ENCODE measurements around the gene ZBTB44. TPM values are rescaled to one million over a fixed set of nuclear protein-coding genes. Genes with fewer than 3 reads are reported as not detected.

The ZBTB44 gene
- total RNA-seq, 2 experiments from 2014 or later = 35.0 to 39.8 TPM

GRCh38 chr11:130217133-130218031 is 97.3 kb downstream of the ZBTB44 start:
- H3K27me3 Mint-ChIP-seq (ENCODE audit: low read depth) = no peaks in the 10 kb centered on the region
- no peak for DNase-seq
- H3K4me1 Mint-ChIP-seq (ENCODE audit: low read depth) = no peaks in the 10 kb centered on the region
- no peaks in the 10 kb centered on the region for H3K9me3 Mint-ChIP-seq
- H3K4me3 Mint-ChIP-seq = no peak overlapping the region
- H3K36me3 Mint-ChIP-seq (ENCODE audit: low read depth) = no peaks in the 10 kb centered on the region
- H3K27ac Mint-ChIP-seq = no peak overlapping the region
- intact Hi-C loops (cut with micrococcal nuclease) = no loop called here
- CTCF ChIA-PET = interaction anchor here (0.7 to 0.8 kb wide), 2 partner anchors 217 to 293 kb away, joined by 3 read pairs; no protein-coding TSS in a partner anchor

- no peaks in the 10 kb centered on the region for H3K9me3 Mint-ChIP-seq
- intact Hi-C loops (cut with micrococcal nuclease) = no loop called here
- no peak overlapping the region for H3K27ac Mint-ChIP-seq
- no peak for DNase-seq
- no peak overlapping the region for H3K4me3 Mint-ChIP-seq
- H3K36me3 Mint-ChIP-seq (ENCODE audit: low read depth) = no peaks in the 10 kb centered on the region
- no peaks in the 10 kb centered on the region for H3K4me1 Mint-ChIP-seq (ENCODE audit: low read depth)
- no peaks in the 10 kb centered on the region for H3K27me3 Mint-ChIP-seq (ENCODE audit: low read depth)
- CTCF ChIA-PET = interaction anchor here (0.6 to 1.7 kb wide), 5 partner anchors 71 to 304 kb away, joined by 3 to 12 read pairs (median 3); no protein-coding TSS in a partner anchor
These were observed 98.1 kb downstream of the ZBTB44 start for GRCh38 chr11:130216591-130217132.

- Mint-ChIP-seq H3K4me3 (no peak overlapping the region), H3K4me1 (ENCODE audit: low read depth) (no peaks in the 10 kb centered on the region), H3K27ac (no peak overlapping the region), H3K27me3 (ENCODE audit: low read depth) (no peaks in the 10 kb centered on the region), H3K9me3 (no peaks in the 10 kb centered on the region), H3K36me3 (ENCODE audit: low read depth) (no peaks in the 10 kb centered on the region)
- intact Hi-C loops (cut with micrococcal nuclease) = no loop called here
- CTCF ChIA-PET = interaction anchor here (0.6 to 1.7 kb wide), 7 partner anchors 71 to 1392 kb away, joined by 3 to 12 read pairs (median 3); no protein-coding TSS in a partner anchor
- no peak for DNase-seq
These were observed 98.5 kb downstream of the ZBTB44 start for GRCh38 chr11:130216221-130216550.

DNA sequence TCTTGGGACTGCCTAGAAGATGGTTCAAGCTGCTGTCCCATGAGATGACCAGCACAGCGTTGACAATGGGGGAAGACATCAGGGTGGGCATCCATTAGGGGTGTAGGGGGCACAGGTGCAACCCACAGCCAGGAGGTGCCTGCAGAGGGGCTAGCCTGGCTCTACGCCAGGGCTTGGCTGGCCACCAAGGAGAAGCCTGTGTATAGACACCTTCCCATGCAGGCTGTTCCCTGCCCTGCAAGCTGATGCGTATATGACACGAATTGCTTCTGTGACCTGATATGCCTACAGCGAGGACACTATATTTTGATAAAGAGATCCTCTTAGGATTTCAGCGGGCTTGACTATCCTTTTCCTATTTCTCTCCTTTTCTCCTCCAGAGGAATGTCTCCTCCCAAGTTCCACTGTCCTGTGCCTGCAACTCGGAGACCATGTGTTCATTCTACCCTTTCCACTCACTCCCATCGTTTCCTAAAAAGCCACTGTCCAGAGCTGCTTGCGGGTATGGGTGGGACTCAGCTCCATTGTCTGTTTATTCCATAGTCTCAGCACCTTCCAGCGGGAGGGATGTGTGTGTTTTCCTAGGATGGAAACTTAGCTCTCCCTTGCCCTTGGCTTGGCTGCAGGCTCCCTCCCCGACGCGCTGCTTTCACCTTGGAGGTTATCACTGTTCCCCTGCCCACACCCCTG is 99.0 kb downstream of the ZBTB44 start:
- Mint-ChIP-seq H3K9me3 (no peaks in the 10 kb centered on the region), H3K27me3 (ENCODE audit: low read depth) (no peaks in the 10 kb centered on the region), H3K4me3 (no peak overlapping the region), H3K36me3 (ENCODE audit: low read depth) (no peaks in the 10 kb centered on the region), H3K27ac (no peak overlapping the region), H3K4me1 (ENCODE audit: low read depth) (no peaks in the 10 kb centered on the region)
- CTCF ChIA-PET = interaction anchor here (0.6 to 1.7 kb wide), 7 partner anchors 71 to 1393 kb away, joined by 3 to 12 read pairs (median 3); no protein-coding TSS in a partner anchor
- intact Hi-C loops (cut with micrococcal nuclease) = no loop called here
- no peak for DNase-seq

DNA sequence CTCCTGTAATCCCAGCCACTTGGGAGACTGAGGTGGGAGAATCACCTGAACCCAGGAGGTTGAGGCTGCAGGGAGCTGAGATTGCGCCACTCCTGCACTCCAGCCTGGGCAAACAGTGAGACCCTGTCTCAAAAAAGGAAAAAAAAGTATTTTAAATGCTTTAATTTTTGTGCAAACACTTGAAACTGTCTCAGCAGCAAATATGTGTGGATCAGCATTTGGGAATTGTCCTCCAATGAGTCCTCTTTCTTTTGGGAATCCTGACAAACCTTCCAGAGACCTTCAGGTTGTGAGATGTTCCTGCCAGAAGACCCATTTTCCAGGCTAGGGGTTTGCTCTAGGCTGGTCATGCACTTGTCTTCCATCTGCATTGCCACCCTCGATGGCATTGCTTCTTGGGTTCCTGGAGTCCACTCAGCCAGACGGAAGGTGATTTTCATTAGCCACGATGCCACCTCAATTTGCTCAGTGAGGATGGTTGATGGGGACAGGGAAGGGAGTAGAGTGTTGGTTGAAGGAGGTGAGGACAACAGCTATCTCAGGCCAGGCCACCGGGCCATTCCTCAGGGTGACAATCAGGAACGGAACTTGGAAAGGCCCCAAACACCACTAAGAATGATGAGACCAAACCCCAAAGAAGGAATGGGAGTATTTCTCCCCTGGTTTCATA is 99.7 kb downstream of the ZBTB44 start:
- CTCF ChIA-PET = interaction anchor here (1.3 to 1.7 kb wide), 2 partner anchors 217 to 647 kb away, joined by 5 to 12 read pairs; no protein-coding TSS in a partner anchor
- Mint-ChIP-seq H3K27me3 (ENCODE audit: low read depth) (no peaks in the 10 kb centered on the region), H3K4me3 (no peak overlapping the region), H3K4me1 (ENCODE audit: low read depth) (no peaks in the 10 kb centered on the region), H3K36me3 (ENCODE audit: low read depth) (no peaks in the 10 kb centered on the region), H3K9me3 (no peaks in the 10 kb centered on the region), H3K27ac (no peak overlapping the region)
- no peak for DNase-seq
- intact Hi-C loops (cut with micrococcal nuclease) = no loop called here

DNA sequence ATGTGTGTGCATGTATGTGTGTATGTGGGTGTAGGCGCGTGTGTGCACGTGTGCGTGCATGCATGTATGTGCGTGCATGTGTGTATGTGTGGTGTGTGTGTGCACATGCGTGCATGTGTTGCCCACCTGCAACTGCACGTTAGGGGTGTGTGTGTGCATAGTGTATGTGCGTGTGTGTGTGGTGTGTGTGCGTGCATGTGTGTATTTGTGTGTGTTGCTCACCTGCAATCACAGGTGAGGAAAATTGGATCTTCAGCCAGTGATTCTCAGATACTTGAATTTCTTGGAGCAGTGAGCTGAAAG is 100.8 kb downstream of the ZBTB44 start:
- CTCF ChIA-PET = no interaction called here
- no peak overlapping the region for H3K27ac Mint-ChIP-seq
- H3K36me3 Mint-ChIP-seq (ENCODE audit: low read depth) = no peaks in the 10 kb centered on the region
- H3K27me3 Mint-ChIP-seq (ENCODE audit: low read depth) = no peaks in the 10 kb centered on the region
- H3K4me1 Mint-ChIP-seq (ENCODE audit: low read depth) = no peaks in the 10 kb centered on the region
- no peaks in the 10 kb centered on the region for H3K9me3 Mint-ChIP-seq
- no peak overlapping the region for H3K4me3 Mint-ChIP-seq
- DNase-seq = no peak
- intact Hi-C loops (cut with micrococcal nuclease) = loop anchor here (1.0 kb wide), 4 partner anchors 157 to 648 kb away; no protein-coding TSS in a partner anchor

- no peak overlapping the region for H3K27ac Mint-ChIP-seq
- CTCF ChIA-PET = interaction anchor here (0.8 to 1.9 kb wide), 15 partner anchors 9 to 649 kb away, joined by 3 to 19 read pairs (median 4); no protein-coding TSS in a partner anchor
- intact Hi-C loops (cut with micrococcal nuclease) = loop anchor here (1.0 kb wide), 4 partner anchors 158 to 649 kb away; no protein-coding TSS in a partner anchor
These were observed 101.4 kb downstream of the ZBTB44 start for GRCh38 chr11:130213143-130213978.

DNA sequence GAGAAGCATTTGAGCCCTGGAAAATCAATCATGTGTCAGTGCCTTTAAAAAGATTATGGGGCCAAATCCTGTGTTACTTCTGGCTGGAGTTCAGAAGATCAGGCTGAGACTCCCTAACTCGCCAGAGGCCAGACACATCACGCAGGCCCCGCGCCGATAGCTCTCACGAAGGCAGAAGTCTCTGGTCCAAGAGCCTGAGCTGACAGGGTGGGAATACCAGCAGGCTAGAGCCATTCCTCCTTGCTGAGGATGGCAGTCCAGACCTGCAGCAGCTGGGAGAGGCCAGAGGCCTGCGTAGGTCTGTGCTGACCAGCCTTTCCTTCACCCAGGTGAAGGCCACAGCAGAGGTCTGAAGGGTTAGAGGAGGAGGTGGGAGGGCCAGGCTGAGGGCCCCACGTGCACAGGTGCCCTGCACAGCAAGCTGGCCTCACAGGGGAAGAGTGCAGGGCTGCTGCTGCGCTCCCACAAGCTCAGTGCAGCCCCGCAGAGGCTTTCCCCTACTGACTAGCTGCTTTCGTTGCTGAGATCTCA is 102.2 kb downstream of the ZBTB44 start:
- intact Hi-C loops (cut with micrococcal nuclease) = no loop called here
- Mint-ChIP-seq H3K36me3 (ENCODE audit: low read depth) (no peaks in the 10 kb centered on the region), H3K27me3 (ENCODE audit: low read depth) (no peaks in the 10 kb centered on the region), H3K4me1 (ENCODE audit: low read depth) (no peaks in the 10 kb centered on the region), H3K4me3 (no peak overlapping the region), H3K27ac (no peak overlapping the region), H3K9me3 (no peaks in the 10 kb centered on the region)
- CTCF ChIA-PET = interaction anchor here (0.7 to 1.9 kb wide), 18 partner anchors 10 to 650 kb away, joined by 3 to 19 read pairs (median 4); no protein-coding TSS in a partner anchor
- no peak for DNase-seq

More at GRCh38 chr11:130213143-130213978, 101.4 kb downstream of the ZBTB44 start:
- Mint-ChIP-seq H3K27me3 (ENCODE audit: low read depth) (no peaks in the 10 kb centered on the region), H3K36me3 (ENCODE audit: low read depth) (no peaks in the 10 kb centered on the region), H3K9me3 (no peaks in the 10 kb centered on the region), H3K4me1 (ENCODE audit: low read depth) (no peaks in the 10 kb centered on the region), H3K4me3 (no peak overlapping the region)
- DNase-seq = peak; percentile 72

DNA sequence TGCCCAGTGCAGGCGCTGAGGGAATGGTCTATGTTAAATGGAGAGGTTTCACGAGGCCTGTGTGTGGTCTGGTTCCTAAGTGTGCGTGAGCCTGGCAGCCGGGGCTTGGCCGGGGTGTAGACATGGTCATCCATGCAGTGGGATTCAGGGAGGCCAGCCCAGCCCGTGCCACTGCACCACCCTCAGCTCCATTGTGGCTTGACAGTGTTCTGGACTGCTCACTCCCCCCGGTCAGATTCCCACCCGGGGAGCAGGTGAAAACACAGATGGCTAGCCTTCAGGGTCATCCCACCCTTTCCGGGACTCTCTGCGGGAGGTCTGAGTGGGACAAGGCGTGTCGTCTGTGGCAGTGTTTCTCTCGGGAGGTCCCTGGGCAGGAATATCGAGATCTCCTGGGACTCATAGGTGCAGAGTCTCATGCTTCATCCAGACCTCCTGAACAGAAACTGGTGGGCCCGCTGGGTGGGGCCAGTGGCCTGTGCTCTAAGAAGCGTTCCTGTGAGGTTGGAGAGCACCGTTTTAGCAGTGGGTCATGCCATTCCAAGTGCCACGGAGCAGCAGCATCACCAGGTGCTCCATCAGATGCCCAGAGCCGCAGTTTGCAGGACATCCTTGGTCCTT is 102.8 kb downstream of the ZBTB44 start:
- no peaks in the 10 kb centered on the region for H3K9me3 Mint-ChIP-seq
- intact Hi-C loops (cut with micrococcal nuclease) = no loop called here
- no peak overlapping the region for H3K4me3 Mint-ChIP-seq
- DNase-seq = no peak
- H3K27me3 Mint-ChIP-seq (ENCODE audit: low read depth) = no peaks in the 10 kb centered on the region
- H3K4me1 Mint-ChIP-seq (ENCODE audit: low read depth) = no peaks in the 10 kb centered on the region
- H3K27ac Mint-ChIP-seq = no peak overlapping the region
- CTCF ChIA-PET = interaction anchor here (0.8 to 1.9 kb wide), 10 partner anchors 10 to 651 kb away, joined by 3 to 19 read pairs (median 4); no protein-coding TSS in a partner anchor
- H3K36me3 Mint-ChIP-seq (ENCODE audit: low read depth) = no peaks in the 10 kb centered on the region

DNA sequence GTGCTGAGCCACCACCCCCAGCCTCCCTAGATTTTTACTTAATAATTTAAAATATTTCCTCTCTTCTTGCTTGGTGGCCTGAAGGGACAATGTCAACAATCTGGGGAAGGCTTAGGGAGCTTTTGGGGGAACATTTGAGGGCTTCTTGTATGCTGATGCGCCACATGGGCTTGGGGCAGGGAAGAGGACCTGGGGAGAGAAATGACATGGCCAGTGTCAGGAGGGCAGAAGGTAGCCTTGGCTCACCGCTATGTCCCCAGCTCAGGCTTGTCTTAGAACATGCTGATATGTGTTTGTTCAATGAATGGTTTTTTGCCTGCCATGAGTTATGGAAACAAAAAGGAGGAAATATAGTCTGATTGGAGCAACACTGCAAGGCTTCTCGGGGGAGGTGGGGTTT is 103.6 kb downstream of the ZBTB44 start:
- Mint-ChIP-seq H3K36me3 (ENCODE audit: low read depth) (no peaks in the 10 kb centered on the region), H3K27me3 (ENCODE audit: low read depth) (no peaks in the 10 kb centered on the region), H3K9me3 (no peaks in the 10 kb centered on the region), H3K27ac (no peak overlapping the region), H3K4me1 (ENCODE audit: low read depth) (no peaks in the 10 kb centered on the region), H3K4me3 (no peak overlapping the region)
- intact Hi-C loops (cut with micrococcal nuclease) = no loop called here
- CTCF ChIA-PET = interaction anchor here (0.7 to 1.9 kb wide), 2 partner anchors 11 to 160 kb away, joined by 3 to 9 read pairs; no protein-coding TSS in a partner anchor
- DNase-seq = no peak

All from activated naive CD4-positive, alpha-beta T cell treated with anti-CD3 and anti-CD28 coated beads for 36 hours (primary cell).